Immature natural killer cell (primary cell): Measurements from ENCODE around the gene IFT57. TPM values are rescaled to one million over a fixed set of nuclear protein-coding genes. Genes with fewer than 3 reads are reported as not detected.

Experiments used
- DNase-seq, 3 donors: peaks; one replicate each; pipeline ENCODE4 v3.0.0; 2022; ENCODE audit warnings: mixed read lengths in 1 of 3
- H3K27ac Mint-ChIP-seq, 6 donors: one replicate each; pipeline ENCODE4 v1.8.0; 2020; ENCODE audit warnings: mixed read lengths in 6 of 6, mild to moderate bottlenecking in 5 of 6, inconsistent platforms in 4 of 6, moderate library complexity in 3 of 6
- H3K27me3 Mint-ChIP-seq, 3 donors: one replicate each; pipeline ENCODE4 v1.8.0; 2020 to 2021; ENCODE audit warnings: low read depth in 3 of 3, mild to moderate bottlenecking in 3 of 3, mixed read lengths in 3 of 3, moderate library complexity in 3 of 3, inconsistent platforms in 1 of 3
- H3K36me3 Mint-ChIP-seq, 3 donors: one replicate each; pipeline ENCODE4 v1.8.0; 2020; ENCODE audit warnings: mixed read lengths in 3 of 3, inconsistent platforms in 2 of 3, mild to moderate bottlenecking in 2 of 3
- H3K4me1 Mint-ChIP-seq, 2 donors: one replicate each; pipeline ENCODE4 v1.8.0; 2020; ENCODE audit warnings: inconsistent platforms in 2 of 2, mild to moderate bottlenecking in 2 of 2, mixed read lengths in 2 of 2, moderate library complexity in 1 of 2
- H3K4me3 Mint-ChIP-seq, 5 donors: one replicate each; pipeline ENCODE4 v1.8.0; 2020; ENCODE audit warnings: mild to moderate bottlenecking in 5 of 5, mixed read lengths in 5 of 5, inconsistent platforms in 3 of 5, moderate library complexity in 3 of 5
- H3K9me3 Mint-ChIP-seq, 6 donors: one replicate each; pipeline ENCODE4 v1.8.0; 2020; ENCODE audit warnings: mild to moderate bottlenecking in 6 of 6, mixed read lengths in 6 of 6, inconsistent platforms in 4 of 6, moderate library complexity in 3 of 6
- polyA plus RNA-seq, 3 donors: library from polyadenylated mRNA; unstranded; fragments of 300-500 nt; fragmentation: Illumina TruSeq; gene quantifications; one replicate each; pipeline ENCODE4 v1.2.3, GENCODE V29; 2021

IFT57 gene
- polyA plus RNA-seq, 3 donors from 2014 or later, result 10.8 to 28.9 (median 22.6) TPM

- Mint-ChIP-seq H3K27ac (peak overlapping the region; percentile 87 to 98 (median 96)), H3K9me3 (peaks cover 0 to 5% (median 0%) of the 10 kb centered on the region in 6 donors), H3K4me1 (peaks cover 68 to 69% of the 10 kb centered on the region in 2 donors), H3K27me3 (peaks cover 0 to 8% (median 7%) of the 10 kb centered on the region in 3 donors), H3K36me3 (peaks cover 0 to 13% (median 4%) of the 10 kb centered on the region in 3 donors), H3K4me3 (peak overlapping the region; percentile 68 to 85 (median 81))
- DNase-seq, result peak; percentile 49 to 56 (median 51)
Measured at GRCh38 chr3:108124337-108125152, 97.7 kb downstream of the IFT57 start.

- Mint-ChIP-seq H3K36me3 (peaks cover 0 to 5% (median 3%) of the 10 kb centered on the region in 3 donors), H3K27me3 (peaks cover 0 to 8% (median 7%) of the 10 kb centered on the region in 3 donors), H3K4me1 (peaks cover 60 to 67% of the 10 kb centered on the region in 2 donors), H3K4me3 (no peak overlapping the region), H3K9me3 (peaks cover 0 to 7% (median 0%) of the 10 kb centered on the region in 6 donors), H3K27ac (peak overlapping the region; percentile 51 to 96 (median 86))
- no peak for DNase-seq
Measured at GRCh38 chr3:108123326-108123725, 98.9 kb downstream of the IFT57 start.

- Mint-ChIP-seq H3K27ac (peak overlapping the region; percentile 41 to 87 (median 62)), H3K4me3 (no peak overlapping the region), H3K27me3 (peaks cover 0 to 8% (median 4%) of the 10 kb centered on the region in 3 donors), H3K9me3 (peaks cover 0 to 5% (median 0%) of the 10 kb centered on the region in 6 donors), H3K4me1 (peaks cover 51 to 65% of the 10 kb centered on the region in 2 donors), H3K36me3 (peaks cover 0 to under 1% (median 0%) of the 10 kb centered on the region in 3 donors)
- no peak for DNase-seq
Measured at GRCh38 chr3:108122276-108122675, 99.9 kb downstream of the IFT57 start.

- H3K9me3 Mint-ChIP-seq, result peaks cover 0 to 4% (median 0%) of the 10 kb centered on the region in 6 donors
- H3K27me3 Mint-ChIP-seq, result peaks cover 0 to 2% (median 0%) of the 10 kb centered on the region in 3 donors
- H3K27ac Mint-ChIP-seq, result no peak overlapping the region
- peak overlapping the region in 1 of 5 donors; percentile 46 for H3K4me3 Mint-ChIP-seq
- DNase-seq, result no peak
- H3K4me1 Mint-ChIP-seq, result peaks cover 29 to 41% of the 10 kb centered on the region in 2 donors
- H3K36me3 Mint-ChIP-seq, result no peaks in the 10 kb centered on the region
Measured at GRCh38 chr3:108119398-108120104, 102.7 kb downstream of the IFT57 start.

GRCh38 chr3:108118038-108118768 is 104.0 kb downstream of the IFT57 start:
- H3K4me1 Mint-ChIP-seq, result peaks cover 16 to 27% of the 10 kb centered on the region in 2 donors
- H3K9me3 Mint-ChIP-seq, result peaks cover 0 to 4% (median 0%) of the 10 kb centered on the region in 6 donors
- peaks cover 0 to 2% (median 0%) of the 10 kb centered on the region in 3 donors for H3K27me3 Mint-ChIP-seq
- peak overlapping the region in 1 of 6 donors; percentile 30 for H3K27ac Mint-ChIP-seq
- no peak overlapping the region for H3K4me3 Mint-ChIP-seq
- H3K36me3 Mint-ChIP-seq, result no peaks in the 10 kb centered on the region
- no peak for DNase-seq

- Mint-ChIP-seq H3K27me3 (peaks cover 0 to 2% (median 0%) of the 10 kb centered on the region in 3 donors), H3K27ac (no peak overlapping the region), H3K4me1 (peaks cover 14 to 25% of the 10 kb centered on the region in 2 donors), H3K4me3 (no peak overlapping the region), H3K36me3 (no peaks in the 10 kb centered on the region), H3K9me3 (peaks cover 0 to 4% (median 0%) of the 10 kb centered on the region in 6 donors)
- DNase-seq, result no peak
Measured at GRCh38 chr3:108117241-108117775, 104.9 kb downstream of the IFT57 start.

GRCh38 chr3:108114423-108115065 is 107.7 kb downstream of the IFT57 start:
- Mint-ChIP-seq H3K36me3 (peaks cover 0 to 7% (median 4%) of the 10 kb centered on the region in 3 donors), H3K27ac (no peak overlapping the region), H3K4me1 (peaks cover 4 to 19% of the 10 kb centered on the region in 2 donors), H3K4me3 (no peak overlapping the region), H3K27me3 (peaks cover 0 to 5% (median 3%) of the 10 kb centered on the region in 3 donors), H3K9me3 (peaks cover 0 to 2% (median 0%) of the 10 kb centered on the region in 6 donors)
- DNase-seq, result no peak

- Mint-ChIP-seq H3K36me3 (peaks cover 0 to 7% (median 4%) of the 10 kb centered on the region in 3 donors), H3K4me1 (peaks cover 2 to 13% of the 10 kb centered on the region in 2 donors), H3K27ac (no peak overlapping the region), H3K4me3 (no peak overlapping the region), H3K27me3 (peaks cover 0 to 5% (median 3%) of the 10 kb centered on the region in 3 donors), H3K9me3 (peaks cover 0 to 2% (median 0%) of the 10 kb centered on the region in 6 donors)
- DNase-seq, result no peak
Measured at GRCh38 chr3:108113975-108114374, 108.2 kb downstream of the IFT57 start.

- H3K27ac Mint-ChIP-seq, result no peak overlapping the region
- H3K4me1 Mint-ChIP-seq, result no peaks in the 10 kb centered on the region
- DNase-seq, result no peak
- H3K9me3 Mint-ChIP-seq, result no peaks in the 10 kb centered on the region
- no peak overlapping the region for H3K4me3 Mint-ChIP-seq
- peaks cover 3 to 4% (median 4%) of the 10 kb centered on the region in 3 donors for H3K27me3 Mint-ChIP-seq
- H3K36me3 Mint-ChIP-seq, result peaks cover 0 to 14% (median 10%) of the 10 kb centered on the region in 3 donors
Measured at GRCh38 chr3:108110934-108111333, 111.3 kb downstream of the IFT57 start.

Other genes with a start within 250 kb of the IFT57 start
- gene CD47, start 131.4 kb downstream of the IFT57 start, polyA plus RNA-seq, result 100 to 1,000 TPM; 291 to 313 (median 291) TPM
- gene HHLA2, start 74.1 kb upstream of the IFT57 start, polyA plus RNA-seq, result not detected